Pancreas (tissue), 10 donors: ENCODE results near the gene GAS6. TPM values are rescaled to one million over a fixed set of nuclear protein-coding genes. Genes with fewer than 3 reads are reported as not detected.

Experiments
- ATAC-seq, 4 donors: fragments of 200-7000 bp; cut with Tn5 transposase; one replicate each; pipeline versions ENCODE4 v1.8.0 to v1.9.1; 2020; ENCODE audit warnings: mild to moderate bottlenecking in 4 of 4, moderate library complexity in 4 of 4
- DNase-seq, 6 donors: peaks; one replicate each; pipeline ENCODE4 v3.0.0-alpha.2; 2020
- FAIRE-seq: peaks from 2 replicates; lab custom pipeline; 2012; peaks lifted over from hg19 to GRCh38; lab: Jason Lieb, UNC
- H3K27ac ChIP-seq, 4 donors: fragments of 200-600 bp; sonication (generic); 1 replicate in 3 of 4; 2 replicates in 1 of 4; pipeline versions ENCODE4 v1.5.0 to v1.8.0; 2020
- H3K27me3 ChIP-seq, 4 donors: fragments of 200-600 bp; one replicate each; pipeline ENCODE4 v1.8.0; 2021
- H3K36me3 ChIP-seq, 3 donors: fragments of 200-600 bp; sonication (generic) in 1 of 3; one replicate each; pipeline versions ENCODE4 v1.5.0 to v1.8.0; 2020 to 2021
- H3K4me1 ChIP-seq, 3 donors: fragments of 200-600 bp; one replicate each; pipeline ENCODE4 v1.8.0; 2021
- H3K4me3 ChIP-seq, 4 donors: fragments of 200-600 bp; sonication (generic) in 2 of 4; one replicate each; pipeline versions ENCODE4 v1.5.0 to v1.8.0; 2020 to 2021
- H3K9me3 ChIP-seq, 4 donors: fragments of 200-600 bp; one replicate each; pipeline ENCODE4 v1.8.0; 2021
- CTCF ChIP-seq, 4 donors: fragments of 200-600 bp; sonication (generic) in 3 of 4; IDR thresholded peaks; one replicate each; pipeline versions ENCODE4 v1.5.0 to v1.8.0; 2021; ENCODE audit warnings: antibody characterized with exemption in 4 of 4
- WGBS, 2 donors: extraction: QIAGEN DNeasy Blood & Tissue Kit; methylation state at CpG; one replicate each; pipeline ENCODE4 v1.1.7; 2013; 5-methylcytosine and 5-hydroxymethylcytosine counted together
- intact Hi-C, 3 donors: fragments of 100-400 bp; cut with DNase I; formaldehyde crosslinking; loops; one replicate each; pipeline versions ENCODE4 v1.11.1 to v1.14.2; 2022
- polyA plus RNA-seq, 2 donors: library from polyadenylated mRNA; stranded (reverse); fragments of 200-250 nt; gene quantifications; one replicate each; pipeline ENCODE4 v1.2.3, GENCODE V29; 2013
- total RNA-seq, 6 donors: library from RNA; stranded (reverse); fragmentation: NEBNext Ultra II Directional in 4 of 6; extraction: Animal tissue kit (Norgen Biotek cat#: 25700) in 4 of 6; gene quantifications; one replicate each; pipeline versions ENCODE4 v1.2.1 to v1.2.4, GENCODE V29; 2021 to 2023
- donor health status: healthy with polysubstance abuse.
- donor health status: DM: no; HTN: no; CAD: no; lungs with moderate emphysema.
- donor health status: DM: no; HTN: no; CAD: no.
- donor health status: control.
- donor health status: control.
- donor health status: Bipolar disorder and iron deficiency.
- donor health status: DM: yes; HTN: yes; CAD: no.
- donor health status: DM: no; HTN: no; CAD: no.
- donor health status: DM: no; HTN: no; CAD: no.
- donor health status: DM: yes; HTN: yes; CAD: no.

The GAS6 gene
- total and polyA plus RNA-seq, 8 donors: 24.3 to 124 (median 42.2) TPM

DNA sequence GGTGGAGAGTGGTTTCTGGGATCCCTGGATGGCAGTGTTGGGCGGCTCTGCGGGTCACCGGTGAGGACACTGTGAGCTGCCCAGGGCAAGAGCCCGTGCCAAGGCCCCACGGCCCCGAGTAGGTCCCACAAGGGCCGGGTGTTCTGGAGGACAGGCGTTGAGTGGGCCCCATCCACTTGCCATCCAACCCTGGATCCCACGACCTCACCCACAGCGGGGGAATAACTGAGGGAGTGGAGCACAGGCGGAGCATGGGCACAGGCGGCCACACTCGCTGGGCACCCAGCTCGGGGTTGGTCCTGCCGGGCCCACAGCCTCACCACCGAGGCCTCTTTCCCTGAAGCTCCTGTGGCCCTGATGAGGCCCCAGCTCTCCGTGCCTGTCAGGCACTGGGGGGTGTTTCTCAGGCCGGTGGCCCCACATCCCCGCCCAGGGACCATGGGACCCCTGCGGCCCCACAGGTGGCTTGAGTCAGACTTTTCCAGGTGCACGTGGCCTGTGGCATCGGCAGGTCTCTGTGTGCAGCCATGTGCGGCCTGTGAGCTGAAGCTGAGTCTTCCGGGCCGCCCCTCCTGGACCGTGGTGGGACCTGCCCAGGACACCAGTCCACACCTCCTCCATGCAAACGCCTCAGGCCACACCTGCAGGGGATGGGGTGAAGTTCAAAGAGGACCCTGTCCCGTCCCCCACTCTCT lies 88.3 kb downstream of the GAS6 start:
- TF ChIP-seq CTCF (IDR thresholded peaks at IDR 0.05): no peak
- DNase-seq (no peak), ATAC-seq (no peak), FAIRE-seq (no peak)
- H3K27me3 ChIP-seq: peaks cover 0 to 6% (median 0%) of the 10 kb centered on the region in 4 donors
- no peaks in the 10 kb centered on the region for H3K4me1 ChIP-seq
- H3K9me3 ChIP-seq: no peaks in the 10 kb centered on the region
- intact Hi-C loops: no loop called here
- no peak overlapping the region for H3K4me3 ChIP-seq
- H3K27ac ChIP-seq: no peak overlapping the region
- no peaks in the 10 kb centered on the region for H3K36me3 ChIP-seq
- 76 to 84% methylated on average over 28 of the region's 28 CpGs for WGBS, 2 donors

- H3K36me3 ChIP-seq: no peaks in the 10 kb centered on the region
- ATAC-seq: peak in 1 of 4 donors; percentile 37
- no peak for TF ChIP-seq CTCF (IDR thresholded peaks at IDR 0.05)
- no peak overlapping the region for H3K4me3 ChIP-seq
- H3K27ac ChIP-seq: no peak overlapping the region
- H3K27me3 ChIP-seq: peaks cover 0 to 6% (median 0%) of the 10 kb centered on the region in 4 donors
- no peak for DNase-seq
- intact Hi-C loops: no loop called here
- no peak for FAIRE-seq
- H3K4me1 ChIP-seq: no peaks in the 10 kb centered on the region
- 56 to 75% methylated on average over 9 of the region's 9 CpGs for WGBS, 2 donors
- H3K9me3 ChIP-seq: no peaks in the 10 kb centered on the region
Observed at GRCh38 chr13:113774177-113775107, 89.4 kb downstream of the GAS6 start.

DNA sequence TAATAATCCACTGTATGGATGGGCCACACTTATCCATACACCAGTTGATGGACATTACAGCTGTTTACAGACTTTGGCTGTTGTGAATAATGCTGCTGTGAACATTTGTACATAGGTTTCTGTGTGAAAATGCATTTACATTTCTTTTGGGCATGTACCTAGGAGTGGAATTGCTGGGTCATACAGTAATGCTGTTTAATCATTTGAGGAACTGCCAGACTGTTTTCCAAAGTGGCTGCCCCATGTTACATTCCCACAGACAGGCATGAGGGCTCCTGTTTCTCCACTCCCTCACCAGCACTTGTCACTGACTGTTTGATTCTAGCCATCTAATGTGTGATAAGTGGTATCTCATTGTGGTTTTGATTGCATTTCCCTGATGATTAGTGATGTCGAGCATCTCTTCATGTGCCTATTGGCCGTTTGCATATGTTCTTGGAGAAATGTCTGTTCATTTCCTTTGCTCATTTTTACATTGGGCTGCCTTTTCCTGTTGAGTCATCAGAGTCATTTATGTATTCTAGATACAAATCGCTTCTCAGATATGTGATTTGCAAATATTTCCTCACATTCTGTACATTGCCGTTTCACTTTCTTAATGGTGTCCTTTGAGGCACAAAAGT lies 92.1 kb downstream of the GAS6 start:
- H3K4me1 ChIP-seq: no peaks in the 10 kb centered on the region
- no peak for FAIRE-seq
- intact Hi-C loops: no loop called here
- no peak for ATAC-seq
- no peak overlapping the region for H3K4me3 ChIP-seq
- WGBS, 2 donors: 45 to 52% methylated on average over 4 of the region's 4 CpGs
- no peak for DNase-seq
- H3K9me3 ChIP-seq: no peaks in the 10 kb centered on the region
- H3K27me3 ChIP-seq: peaks cover 0 to 6% (median 0%) of the 10 kb centered on the region in 4 donors
- no peaks in the 10 kb centered on the region for H3K36me3 ChIP-seq
- TF ChIP-seq CTCF (IDR thresholded peaks at IDR 0.05): no peak
- H3K27ac ChIP-seq: no peak overlapping the region

DNA sequence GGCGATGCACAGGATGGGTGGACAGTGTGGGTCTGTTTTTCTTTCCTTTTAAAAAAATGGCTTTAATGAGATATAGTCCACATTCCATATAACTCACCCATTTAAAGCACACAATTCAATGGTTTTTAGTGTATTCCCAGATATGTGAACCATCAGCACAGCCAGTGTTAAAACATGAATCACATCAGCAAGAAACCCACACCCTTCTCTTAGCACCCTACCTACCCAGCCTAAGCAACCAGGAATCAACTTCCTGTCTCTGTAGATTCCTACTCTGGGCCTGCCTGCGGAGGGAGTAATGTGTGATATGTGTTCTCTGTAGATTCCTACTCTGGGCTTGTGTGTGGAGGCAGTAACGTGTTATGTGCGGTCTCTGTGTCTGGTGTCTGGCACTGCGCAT lies 92.9 kb downstream of the GAS6 start:
- 89 to 92% methylated on average over 5 of the region's 5 CpGs for WGBS, 2 donors
- FAIRE-seq (no peak), ATAC-seq (no peak), DNase-seq (no peak)
- TF ChIP-seq CTCF (IDR thresholded peaks at IDR 0.05): no peak
- Histone ChIP-seq H3K36me3 (no peaks in the 10 kb centered on the region), H3K27ac (no peak overlapping the region), H3K4me1 (no peaks in the 10 kb centered on the region), H3K27me3 (no peaks in the 10 kb centered on the region), H3K9me3 (no peaks in the 10 kb centered on the region), H3K4me3 (no peak overlapping the region)
- intact Hi-C loops: no loop called here

Other genes with a start within 250 kb of the GAS6 start
- not detected for gene ATP4B, start 205.9 kb downstream of the GAS6 start, total RNA-seq
- gene ATP4B, start 205.9 kb downstream of the GAS6 start, polyA plus RNA-seq: not detected
- not detected for gene GRK1, start 196.9 kb downstream of the GAS6 start, total RNA-seq
- under 1 TPM; 0.02 to 0.04 TPM for gene GRK1, start 196.9 kb downstream of the GAS6 start, polyA plus RNA-seq
- gene TMEM255B, start 104.8 kb downstream of the GAS6 start, total RNA-seq: 1 to 10 TPM; 1.8 to 8.1 (median 3.5) TPM
- gene TMEM255B, start 104.8 kb downstream of the GAS6 start, polyA plus RNA-seq: 10 to 100 TPM; 13.6 to 17.9 TPM
- gene C13orf46, start 110.0 kb upstream of the GAS6 start, total RNA-seq: 10 to 100 TPM in 4 of 6 donors, 1 to 10 TPM in 2; 5.2 to 23.1 (median 10.6) TPM
- 10 to 100 TPM in 1 of 2 donors, 1 to 10 TPM in 1; 2.9 to 12.0 TPM for gene C13orf46, start 110.0 kb upstream of the GAS6 start, polyA plus RNA-seq